GM03348 (cell line): ENCODE measurements around the gene LMX1B.

Experiments
- DNase-seq: peaks from one replicate; pipeline ENCODE4 v3.0.0; 2012; ENCODE audit warnings: low spot score

Gene LMX1B

DNA sequence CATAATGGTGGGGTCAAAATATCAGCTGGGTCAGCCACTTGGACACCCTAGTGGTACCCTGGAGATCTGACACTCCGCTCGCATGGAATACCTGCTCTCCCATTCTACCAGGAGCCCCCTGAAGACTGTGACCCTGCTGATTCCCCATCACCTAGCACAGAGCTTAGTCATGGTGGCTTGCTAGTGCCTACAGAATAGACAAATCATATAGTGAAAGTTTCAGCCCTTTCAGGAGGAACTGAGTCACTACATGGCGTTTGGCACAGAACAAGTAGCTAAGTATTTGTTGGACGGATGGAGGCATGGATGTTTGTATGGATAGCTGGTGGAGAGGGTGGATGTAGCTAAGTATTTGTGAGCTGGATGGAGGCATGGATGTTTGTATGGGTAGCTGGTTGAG is 65.3 kb downstream of the LMX1B start:
- DNase-seq = no peak

DNA sequence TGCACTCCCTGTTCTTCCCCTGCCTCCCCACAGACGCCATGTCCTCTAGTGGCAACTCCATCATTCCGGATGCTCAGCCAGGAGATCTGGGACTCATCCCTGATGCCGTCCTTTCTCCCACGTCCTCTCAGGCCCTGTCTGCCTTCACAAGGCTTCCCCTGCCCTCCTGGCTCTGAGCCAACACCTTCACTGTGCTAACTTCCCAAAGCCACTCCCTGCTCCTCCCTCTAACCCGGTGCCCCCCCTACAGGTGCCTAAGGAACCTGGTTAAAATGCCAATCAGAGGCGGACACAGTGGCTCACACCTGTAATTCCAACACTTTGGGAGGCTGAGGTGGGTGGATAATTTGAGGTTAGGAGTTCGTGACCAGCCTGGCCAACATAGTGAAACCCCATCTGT is 67.6 kb downstream of the LMX1B start:
- no peak for DNase-seq

DNA sequence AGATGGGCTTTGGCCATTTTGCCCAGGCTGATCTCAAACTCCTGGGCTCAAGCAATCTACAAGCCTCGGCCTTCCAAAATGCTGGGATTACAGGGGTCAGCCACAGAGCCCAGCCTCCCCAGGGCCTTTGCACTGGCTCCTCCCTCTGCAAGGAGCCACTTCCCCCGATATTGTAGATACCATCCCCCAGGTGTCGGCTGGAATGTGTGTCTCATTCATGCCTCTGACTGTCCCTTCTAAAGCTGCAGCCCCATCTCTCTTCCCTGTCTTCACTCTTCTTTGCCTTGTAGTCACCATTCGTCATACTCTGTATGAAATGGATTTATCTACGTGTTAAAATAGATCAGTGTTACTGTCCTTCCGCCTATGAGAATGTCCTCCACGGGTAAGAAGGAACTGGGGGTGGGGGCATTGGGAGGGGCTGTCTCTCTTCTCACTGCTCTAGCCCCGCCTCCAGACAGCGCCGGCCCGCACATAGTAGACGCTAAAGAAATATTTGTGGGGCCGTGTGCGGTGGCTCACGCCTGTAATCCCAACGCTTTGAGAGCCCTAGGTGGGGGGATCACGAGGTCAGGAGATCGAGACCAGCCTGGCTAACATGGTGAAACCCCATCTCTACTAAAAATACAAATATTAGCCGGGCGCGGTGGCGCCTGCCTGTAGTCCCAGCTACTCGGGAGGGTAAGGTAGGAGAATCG is 68.5 kb downstream of the LMX1B start:
- no peak for DNase-seq

DNA sequence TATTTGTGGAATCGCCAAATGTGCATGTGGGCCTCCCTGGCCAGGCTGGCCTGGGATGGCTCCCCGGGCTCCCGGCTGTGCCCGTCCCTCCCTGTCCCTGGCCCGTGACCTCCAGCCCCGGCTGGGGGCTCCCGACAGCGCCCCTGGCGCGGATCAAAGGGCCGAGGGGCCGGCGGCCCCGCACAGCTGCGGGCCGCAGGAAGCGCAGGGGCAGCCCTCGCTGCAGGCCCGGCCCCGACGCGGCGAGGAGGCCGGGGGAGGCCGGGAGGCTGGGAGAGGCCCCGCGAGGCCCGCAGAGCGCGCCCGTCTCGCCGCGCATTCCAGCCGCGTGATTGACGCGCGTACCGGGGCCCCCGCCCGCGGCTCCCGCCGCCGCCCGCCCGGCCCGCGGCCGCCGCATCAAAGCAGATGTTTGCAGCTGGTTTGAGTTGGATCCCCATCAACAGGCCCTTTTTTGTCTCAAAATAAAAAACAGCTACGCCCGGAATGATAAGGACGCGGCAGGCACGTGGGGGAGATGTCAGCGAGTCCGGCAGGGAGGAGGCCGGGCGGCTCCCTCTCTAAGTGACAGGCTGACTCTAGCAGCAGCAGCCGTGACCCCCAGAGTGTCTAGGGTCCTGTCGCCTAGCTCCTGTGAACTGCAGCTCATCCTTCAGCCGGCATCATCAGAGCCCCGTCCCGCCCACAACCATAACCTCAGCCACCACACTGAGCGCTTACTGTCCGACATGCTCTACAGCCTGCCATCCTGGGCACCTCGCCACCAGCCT is 69.4 kb downstream of the LMX1B start:
- peak; percentile 48 for DNase-seq

DNA sequence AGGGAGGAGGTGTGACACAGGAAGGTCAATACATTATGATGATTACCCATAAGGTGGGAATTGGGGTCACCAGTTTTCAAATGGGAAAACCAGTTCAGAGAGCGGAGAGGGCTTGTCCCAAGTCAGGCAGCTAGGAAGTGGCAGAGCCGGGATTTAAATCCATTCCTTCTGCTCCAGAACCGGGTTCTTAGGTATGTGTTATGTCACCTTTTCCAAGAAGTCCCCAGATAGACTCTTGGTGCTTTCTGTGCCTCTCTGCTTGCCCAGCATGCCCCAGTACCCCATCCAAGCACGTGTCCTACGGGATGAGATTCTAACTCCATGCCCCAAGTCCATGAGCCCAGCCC is 69.9 kb downstream of the LMX1B start:
- DNase-seq = no peak

DNA sequence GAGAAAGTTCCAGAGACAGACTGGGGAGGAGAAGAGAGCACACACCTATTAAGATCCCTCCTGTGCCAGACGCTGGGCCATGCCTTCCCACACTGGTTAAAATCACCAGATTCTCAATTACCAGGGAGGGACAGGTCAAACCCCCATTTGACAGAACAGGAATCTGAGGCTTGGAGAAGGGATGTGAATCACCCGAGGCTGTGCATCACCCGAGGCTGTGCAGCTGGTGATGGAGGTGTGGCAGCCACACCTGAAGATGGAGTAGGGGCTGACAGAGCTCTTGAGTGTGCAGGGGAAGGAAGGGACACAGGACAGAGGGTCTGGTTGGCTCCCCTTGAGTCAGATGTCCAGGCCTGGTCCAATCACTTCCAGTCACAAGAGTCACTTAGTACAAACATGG is 70.6 kb downstream of the LMX1B start:
- no peak for DNase-seq

DNA sequence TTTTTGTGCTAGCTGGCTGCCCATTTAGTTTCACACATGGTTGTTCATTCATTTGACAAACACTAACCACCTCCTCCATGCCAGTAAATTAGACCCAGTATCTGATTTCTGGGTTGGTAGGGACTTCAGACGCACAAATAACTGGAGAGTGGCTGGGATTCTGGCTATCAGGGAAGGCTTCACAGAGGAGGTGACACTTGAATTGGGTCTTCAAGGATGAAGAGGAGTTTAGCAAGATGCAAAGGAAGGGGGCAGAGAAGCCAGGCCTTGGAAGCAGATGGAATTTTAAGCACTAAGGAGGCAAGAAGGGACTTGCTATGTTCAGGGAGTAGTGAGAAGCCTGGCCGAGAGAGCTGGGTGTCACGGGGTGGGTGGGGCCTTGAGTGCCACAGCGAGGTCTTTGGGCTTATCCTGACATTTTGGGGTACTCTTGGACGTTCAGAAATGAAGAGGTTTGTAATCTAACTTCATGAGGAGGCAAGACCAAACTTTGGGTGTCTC is 71.3 kb downstream of the LMX1B start:
- DNase-seq = no peak

DNA sequence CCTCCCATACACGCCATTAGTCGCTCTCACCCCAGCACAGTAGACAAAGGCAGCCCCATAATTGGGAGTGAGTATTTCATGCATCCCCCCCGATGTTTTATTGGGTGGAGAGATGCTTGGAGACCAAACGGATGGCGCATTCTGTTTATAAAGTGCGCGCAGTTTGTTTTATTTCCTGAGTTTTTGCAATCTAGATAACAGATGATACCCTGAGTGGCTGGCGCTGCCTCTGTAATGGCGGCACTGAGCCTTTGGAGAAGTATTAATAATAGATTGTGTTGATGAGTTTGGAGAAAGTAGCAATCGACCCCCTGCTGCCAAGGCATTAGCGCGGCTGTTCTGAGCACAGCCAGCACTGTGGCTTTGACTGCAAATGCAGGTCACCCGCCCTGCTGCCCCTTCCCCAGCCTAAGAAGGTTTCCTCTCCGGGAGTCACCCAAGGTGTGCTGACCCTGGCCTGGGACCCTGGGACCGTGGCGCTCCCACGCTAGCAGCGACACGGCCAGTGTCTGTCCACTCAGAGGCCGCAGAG is 74.3 kb downstream of the LMX1B start:
- DNase-seq = no peak

DNA sequence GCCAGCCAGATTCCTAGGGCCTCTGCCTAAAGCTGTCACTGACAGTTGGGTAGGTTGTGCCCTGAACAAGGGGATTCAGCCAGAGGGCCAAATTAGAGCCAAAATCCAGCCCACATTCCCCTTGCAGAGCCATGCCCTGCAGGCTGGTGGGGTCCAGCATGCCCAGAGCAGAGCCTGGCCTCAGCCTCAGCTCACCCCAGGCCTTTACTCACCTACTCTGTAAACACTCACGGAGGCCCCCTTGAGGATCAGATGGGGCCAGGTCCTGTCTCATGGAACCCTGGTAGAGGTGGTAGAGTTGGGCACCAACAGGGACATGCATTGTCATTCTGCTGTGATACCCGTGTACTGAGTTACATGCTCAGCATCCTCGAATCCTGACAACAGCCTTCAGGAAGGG is 74.9 kb downstream of the LMX1B start:
- no peak for DNase-seq

DNA sequence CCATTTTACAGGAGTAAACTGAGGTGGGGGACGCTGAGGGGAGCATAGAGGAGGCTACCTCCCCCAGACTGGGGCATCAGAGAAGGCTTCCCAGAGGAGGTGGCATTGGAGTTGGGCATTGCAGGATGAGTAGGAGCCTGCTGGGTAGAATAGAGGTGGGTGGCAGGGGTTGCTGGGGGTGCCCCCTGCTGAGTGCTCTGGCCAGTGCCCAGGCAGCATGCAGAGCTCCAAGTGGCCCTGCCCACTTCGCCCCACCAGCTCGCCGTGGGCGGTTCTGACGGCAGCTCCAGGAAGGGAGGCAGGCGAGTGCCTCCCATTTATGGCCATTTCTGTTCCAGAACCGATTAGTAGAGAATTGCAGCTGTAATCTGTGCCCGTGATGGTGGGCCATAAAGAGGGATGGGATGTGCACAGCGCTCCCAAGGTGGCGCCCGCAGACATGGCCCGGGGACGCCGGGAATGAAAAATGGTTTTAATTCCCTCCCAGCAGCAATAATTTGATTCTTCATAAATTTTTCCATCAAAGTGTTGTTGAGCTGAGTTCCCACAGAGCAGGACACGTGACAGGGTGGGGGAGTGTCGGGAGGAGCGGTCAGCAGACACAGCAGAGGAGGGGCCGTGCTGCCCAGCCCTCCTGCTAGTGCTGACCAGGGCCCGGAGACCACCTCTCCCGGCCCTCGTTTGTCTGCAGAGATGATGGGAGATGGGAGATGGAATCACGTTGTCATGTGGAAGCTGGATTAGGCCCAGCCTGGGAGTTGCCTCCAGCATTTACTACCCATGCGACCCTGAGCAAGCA is 75.5 kb downstream of the LMX1B start:
- no peak for DNase-seq

DNA sequence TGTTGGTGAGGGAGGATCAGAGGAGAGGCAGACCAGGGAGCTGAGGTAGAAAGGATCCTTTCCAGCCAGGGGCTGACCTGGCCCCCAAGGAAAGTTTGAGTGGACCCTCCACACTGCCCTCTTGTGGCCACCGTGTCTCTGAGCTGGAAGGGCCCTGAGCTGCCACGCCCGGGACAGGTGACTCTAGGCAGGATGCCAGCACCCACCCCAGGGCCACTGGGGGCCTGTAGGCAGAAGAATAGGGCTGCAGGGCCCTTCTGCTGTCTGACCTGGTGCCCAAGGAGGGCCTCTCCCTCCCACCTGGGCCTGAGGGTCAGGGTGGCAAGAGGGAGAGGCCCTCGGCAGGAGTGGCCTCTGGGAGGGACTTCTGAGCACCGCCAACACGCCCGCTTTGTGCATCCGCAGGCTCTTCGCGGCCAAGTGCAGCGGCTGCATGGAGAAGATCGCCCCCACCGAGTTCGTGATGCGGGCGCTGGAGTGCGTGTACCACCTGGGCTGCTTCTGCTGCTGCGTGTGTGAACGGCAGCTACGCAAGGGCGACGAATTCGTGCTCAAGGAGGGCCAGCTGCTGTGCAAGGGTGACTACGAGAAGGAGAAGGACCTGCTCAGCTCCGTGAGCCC is 76.8 kb downstream of the LMX1B start:
- DNase-seq = peak; percentile 49

DNA sequence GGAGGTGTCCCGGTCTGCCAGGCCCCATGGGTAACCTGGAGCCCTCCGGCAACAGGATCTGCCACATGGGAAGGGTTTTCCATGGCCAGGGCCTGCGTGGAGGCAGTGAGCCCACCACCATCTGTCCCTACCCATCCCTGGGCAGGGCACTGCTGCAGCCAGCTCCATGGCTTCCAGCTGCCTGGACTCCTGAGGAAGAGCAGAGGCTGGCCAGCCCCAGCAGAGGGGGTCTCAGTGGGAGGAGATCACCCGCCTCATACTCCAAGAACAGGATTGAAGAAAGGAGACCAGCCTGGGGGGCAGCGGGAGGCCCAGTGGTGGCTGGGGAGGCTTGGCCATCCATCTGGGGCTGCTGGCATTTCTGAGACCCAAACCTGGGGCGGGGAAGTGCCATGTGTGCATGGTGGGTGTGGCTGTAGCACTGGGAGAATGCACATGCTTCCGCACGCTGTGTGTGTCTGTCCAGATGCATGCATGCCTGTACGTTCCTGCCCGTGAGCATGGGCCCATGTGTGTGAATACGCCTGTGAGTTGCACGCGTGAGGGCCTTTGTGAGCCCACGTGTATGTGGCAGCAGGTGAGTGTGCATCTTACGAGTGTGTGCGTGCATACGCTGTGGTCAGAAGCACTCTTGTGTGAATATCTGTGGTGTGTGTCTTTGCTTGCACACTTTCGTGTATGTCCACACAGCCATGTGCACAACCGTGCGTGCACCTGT is 78.5 kb downstream of the LMX1B start:
- DNase-seq = no peak

DNA sequence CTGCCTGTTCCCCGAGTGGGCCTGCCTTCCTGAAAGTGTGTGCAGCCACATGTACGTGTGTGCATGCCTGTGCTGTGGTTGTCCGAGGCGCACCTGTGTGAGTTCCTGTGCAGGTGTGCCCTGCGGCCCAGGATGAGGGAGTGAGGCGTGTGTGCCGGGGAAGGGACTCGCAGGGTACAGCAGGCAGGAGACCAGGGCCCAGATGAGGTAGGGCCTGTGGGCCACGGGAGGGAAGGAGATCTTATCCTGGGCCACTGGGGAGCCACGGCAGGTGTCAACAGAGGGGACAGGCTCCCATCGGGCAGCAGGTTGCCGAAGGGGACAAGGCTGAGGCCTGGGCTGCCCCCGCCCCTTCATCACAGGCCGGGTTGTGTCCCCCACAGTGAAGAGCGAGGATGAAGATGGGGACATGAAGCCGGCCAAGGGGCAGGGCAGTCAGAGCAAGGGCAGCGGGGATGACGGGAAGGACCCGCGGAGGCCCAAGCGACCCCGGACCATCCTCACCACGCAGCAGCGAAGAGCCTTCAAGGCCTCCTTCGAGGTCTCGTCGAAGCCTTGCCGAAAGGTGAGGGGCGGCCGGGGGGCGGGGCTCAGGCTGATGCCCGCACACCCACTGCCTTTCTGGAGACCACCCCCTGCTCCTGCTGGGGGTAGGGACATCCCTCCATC is 79.2 kb downstream of the LMX1B start:
- no peak for DNase-seq

DNA sequence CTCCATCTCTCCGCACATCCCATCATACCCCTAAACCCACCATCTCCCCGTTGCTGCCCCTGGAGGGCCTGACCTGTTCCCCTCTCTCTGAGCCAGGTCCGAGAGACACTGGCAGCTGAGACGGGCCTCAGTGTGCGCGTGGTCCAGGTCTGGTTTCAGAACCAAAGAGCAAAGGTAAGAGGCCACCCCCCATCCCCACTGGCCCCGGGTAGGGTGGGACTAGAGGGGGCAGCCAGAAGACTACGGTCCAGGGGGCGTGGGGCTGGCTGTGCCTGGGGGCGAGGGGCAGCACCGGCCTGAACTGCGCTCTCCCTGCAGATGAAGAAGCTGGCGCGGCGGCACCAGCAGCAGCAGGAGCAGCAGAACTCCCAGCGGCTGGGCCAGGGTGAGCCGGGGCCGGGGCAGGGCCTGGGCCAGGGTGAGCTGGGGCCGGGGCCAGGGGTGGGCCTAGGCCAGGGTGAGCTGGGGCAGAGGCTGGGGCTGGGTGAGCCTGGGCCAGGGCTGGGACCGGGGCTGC is 79.8 kb downstream of the LMX1B start:
- no peak for DNase-seq

DNA sequence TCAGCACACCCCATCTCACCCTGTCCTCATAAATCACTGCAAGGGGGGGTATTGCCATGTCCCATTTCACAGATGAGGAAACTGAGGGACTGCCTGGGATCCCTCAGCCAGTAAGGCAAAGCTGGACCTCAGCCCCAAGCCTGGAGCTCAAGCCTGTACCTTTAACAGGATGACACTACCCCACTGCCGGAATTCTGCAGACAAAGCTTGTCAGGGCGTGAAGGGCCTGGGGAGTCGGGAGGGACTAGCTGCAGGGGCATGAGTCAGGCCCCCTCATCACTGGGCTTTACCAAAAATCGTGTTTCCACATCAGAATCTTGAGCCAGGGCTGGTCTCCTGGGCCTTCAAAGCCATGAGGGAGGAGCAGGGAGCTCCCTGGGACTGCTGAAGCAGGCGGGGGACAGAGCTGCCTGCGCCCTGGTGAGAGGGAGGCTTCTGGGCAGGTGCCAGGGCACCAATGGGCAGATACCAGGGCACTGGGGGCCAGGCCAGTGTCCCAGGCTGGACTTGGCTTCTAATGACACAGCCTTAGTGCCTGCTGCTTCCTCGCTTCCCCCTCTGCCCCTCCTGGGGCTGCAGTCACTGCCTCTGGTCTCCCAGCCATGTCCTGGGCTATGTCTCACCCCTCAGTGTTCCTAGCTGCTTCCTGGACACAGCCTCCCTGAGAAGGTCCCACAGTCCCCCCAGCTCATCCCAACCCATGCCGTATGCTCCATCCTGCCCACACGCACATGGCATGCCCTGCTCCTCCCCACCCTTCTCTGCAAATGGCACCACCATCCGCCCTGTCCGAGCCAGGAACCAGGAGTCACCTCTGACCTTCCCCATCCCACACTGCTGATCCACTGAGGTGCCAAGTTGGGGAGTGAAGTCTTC is 80.7 kb downstream of the LMX1B start:
- no peak for DNase-seq

DNA sequence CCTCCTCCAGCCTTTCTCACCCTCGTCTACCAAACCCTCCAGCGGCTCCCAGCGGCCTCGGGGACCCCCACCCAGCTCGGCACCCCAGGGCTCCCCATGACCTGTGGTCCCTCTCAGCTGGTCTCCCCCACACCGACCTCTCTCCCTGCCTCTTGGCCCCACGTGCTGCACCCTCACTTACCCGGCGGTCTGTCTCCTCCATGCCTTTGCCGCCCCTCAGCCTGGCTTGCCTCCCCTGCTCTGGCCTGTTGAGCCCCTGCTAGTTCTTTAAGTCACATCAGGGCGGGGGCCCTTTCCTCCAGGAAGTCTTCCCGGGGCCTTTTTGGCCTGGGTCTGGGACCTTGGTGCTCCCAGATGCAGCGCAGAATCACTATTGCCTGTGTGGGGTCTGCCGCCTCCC is 81.5 kb downstream of the LMX1B start:
- DNase-seq = no peak

DNA sequence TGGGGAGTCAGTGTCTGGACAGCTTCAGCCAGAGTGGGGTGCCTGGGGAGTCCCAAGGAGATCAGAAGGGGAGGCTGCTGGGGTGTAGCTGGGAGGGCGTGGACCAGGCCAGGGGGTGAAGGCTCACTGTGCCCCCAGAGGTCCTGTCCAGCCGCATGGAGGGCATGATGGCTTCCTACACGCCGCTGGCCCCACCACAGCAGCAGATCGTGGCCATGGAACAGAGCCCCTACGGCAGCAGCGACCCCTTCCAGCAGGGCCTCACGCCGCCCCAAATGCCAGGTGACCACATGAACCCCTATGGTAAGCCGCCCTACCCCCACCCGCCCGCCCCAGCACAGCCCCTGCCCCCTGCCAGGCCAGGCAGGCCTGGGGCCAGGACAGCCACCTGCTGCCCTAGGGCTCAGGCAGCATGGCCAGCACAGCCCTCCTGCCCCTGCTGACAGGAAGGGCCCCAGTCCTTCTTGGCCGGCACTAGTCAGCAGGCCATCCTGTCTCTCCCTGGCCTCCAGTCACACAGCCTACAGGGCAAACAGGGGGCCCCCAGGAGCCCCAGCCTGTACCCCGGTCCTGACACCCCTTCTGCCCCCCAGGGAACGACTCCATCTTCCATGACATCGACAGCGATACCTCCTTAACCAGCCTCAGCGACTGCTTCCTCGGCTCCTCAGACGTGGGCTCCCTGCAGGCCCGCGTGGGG is 82.1 kb downstream of the LMX1B start:
- no peak for DNase-seq

DNA sequence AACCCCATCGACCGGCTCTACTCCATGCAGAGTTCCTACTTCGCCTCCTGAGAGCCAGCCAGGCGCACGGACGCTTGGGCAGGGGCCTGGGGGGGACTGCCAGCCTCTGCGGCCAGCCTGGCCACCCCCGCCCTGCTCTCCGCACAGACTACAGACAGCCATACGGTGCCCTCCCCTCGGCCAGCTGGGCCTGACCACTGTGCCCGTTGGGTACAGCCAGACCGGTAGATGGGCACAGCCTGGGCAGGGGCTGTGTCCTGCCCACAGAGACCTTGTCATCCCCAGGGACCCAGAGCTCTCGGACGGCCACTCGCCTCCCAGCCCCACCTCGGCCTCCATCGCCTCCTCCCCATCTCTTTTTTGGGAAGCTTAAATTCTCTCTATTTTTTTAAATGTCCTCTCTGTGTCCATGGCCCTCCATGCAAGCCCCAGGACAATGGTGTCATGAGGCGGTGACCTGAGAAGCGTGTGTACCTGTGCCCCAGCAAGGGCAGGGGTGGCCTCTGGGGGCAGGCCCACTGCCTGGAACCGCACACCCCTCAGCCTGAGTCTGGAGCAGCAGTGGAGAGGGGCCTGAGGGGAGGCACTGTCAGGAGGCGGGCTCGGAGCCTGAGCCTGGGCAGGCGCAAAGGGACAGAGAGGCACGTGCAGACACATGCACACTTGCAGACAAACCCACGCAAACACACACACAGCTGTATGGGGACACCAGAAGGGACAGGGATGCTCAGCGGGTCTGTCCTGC is 82.8 kb downstream of the LMX1B start:
- no peak for DNase-seq
